DND-41 (cell line): ENCODE data around the gene FAM83B.

ENCODE experiments used
- CTCF ChIP-seq: IDR thresholded peaks from 2 replicates; pipeline ENCODE4 v1.5.1; 2012; ENCODE audit warnings: borderline replicate concordance, low read length, moderate library complexity, mild to moderate bottlenecking; ENCODE audit not compliant: poor library complexity, severe bottlenecking; ENCODE audit errors: extremely low read depth
- EZH2 ChIP-seq: IDR thresholded peaks from 3 replicates; pipeline ENCODE4 v1.6.1; 2012; ENCODE audit warnings: borderline replicate concordance, low read depth, mild to moderate bottlenecking, moderate library complexity, low read length, inconsistent platforms; ENCODE audit not compliant: severe bottlenecking

GRCh38 chr6:54801669-54802068, 44.9 kb upstream of the FAM83B start:
- no peak for TF ChIP-seq CTCF
- TF ChIP-seq EZH2 = no peak
